ENCODE results near the gene LRRC37A.
A peak's percentile ranks its signal among the peaks of the same experiment; 100 is the strongest.
"Not testable (repeated sequence)": the region's sequence is repeated elsewhere in the genome, so short reads cannot be mapped to it uniquely, and the experiment has no call there.

LRRC37A gene

GRCh38 chr17:46294831-46295230 lies at the start of gene LRRC37A:
LRRC37A (plus strand) TSS chr17:46295131; CDS start chr17:46295134, 3 bp downstream.
- not testable (repeated sequence) for DNase-seq

GRCh38 chr17:46249153-46249552 lies 45.8 kb upstream of the LRRC37A start:
- not testable (repeated sequence) for DNase-seq

GRCh38 chr17:46252804-46253203 lies 42.1 kb upstream of the LRRC37A start:
- not testable (repeated sequence) for DNase-seq

GRCh38 chr17:46253722-46254121 lies 41.2 kb upstream of the LRRC37A start:
- DNase-seq, result peak in 2 of 3 experiments; percentile 7 to 9

- not testable (repeated sequence) for DNase-seq
Observed at GRCh38 chr17:46254215-46254614, 40.7 kb upstream of the LRRC37A start.

GRCh38 chr17:46256369-46256768 lies 38.6 kb upstream of the LRRC37A start:
- not testable (repeated sequence) for DNase-seq

- peak in 2 of 3 experiments; percentile 27 to 41 for DNase-seq
Observed at GRCh38 chr17:46259845-46260661, 34.9 kb upstream of the LRRC37A start.

- DNase-seq, result no peak
Observed at GRCh38 chr17:46262271-46262670, 32.7 kb upstream of the LRRC37A start.

GRCh38 chr17:46264456-46265198 lies 30.3 kb upstream of the LRRC37A start:
- DNase-seq, result no peak

GRCh38 chr17:46266063-46266655 lies 28.8 kb upstream of the LRRC37A start:
- peak in 1 of 3 experiments; percentile 55 for DNase-seq

- DNase-seq, result peak; percentile 90 to 94 (median 92)
Observed at GRCh38 chr17:46266656-46267544, 28.0 kb upstream of the LRRC37A start.

- no peak for DNase-seq
Observed at GRCh38 chr17:46270032-46270431, 24.9 kb upstream of the LRRC37A start.

GRCh38 chr17:46273541-46274236 lies 21.2 kb upstream of the LRRC37A start:
- no peak for DNase-seq

- DNase-seq, result no peak
Observed at GRCh38 chr17:46274238-46274637, 20.7 kb upstream of the LRRC37A start.

GRCh38 chr17:46276728-46277479 lies 18.0 kb upstream of the LRRC37A start:
- DNase-seq, result peak in 1 of 3 experiments; percentile 55

- DNase-seq, result not testable (repeated sequence)
Observed at GRCh38 chr17:46281336-46281735, 13.6 kb upstream of the LRRC37A start.

- not testable (repeated sequence) for DNase-seq
Observed at GRCh38 chr17:46282635-46283034, 12.3 kb upstream of the LRRC37A start.

GRCh38 chr17:46284467-46284866 lies 10.5 kb upstream of the LRRC37A start:
- not testable (repeated sequence) for DNase-seq

- DNase-seq, result not testable (repeated sequence)
Observed at GRCh38 chr17:46285500-46285899, 9.4 kb upstream of the LRRC37A start.

GRCh38 chr17:46286764-46287221 lies 8.1 kb upstream of the LRRC37A start:
- DNase-seq, result peak; percentile 37 to 87 (median 73)

- not testable (repeated sequence) for DNase-seq
Observed at GRCh38 chr17:46287587-46287986, 7.3 kb upstream of the LRRC37A start.
